Measurements from ENCODE around the gene PPFIBP2.

Gene PPFIBP2

GRCh38 chr11:7528514-7529049 is 14.8 kb downstream of the PPFIBP2 start:
- Histone ChIP-seq H2AFZ (ENCODE audit: low read length) (no peak overlapping the region), H3K9me2 (replicated peaks; ENCODE audit: insufficient read depth, low read length) (no peaks in the 10 kb centered on the region), H4K20me1 (ENCODE audit: insufficient read depth, low read length) (no peaks in the 10 kb centered on the region), H3K4me3 (ENCODE audit: low read length) (no peak overlapping the region), H3K9me3 (replicated peaks; ENCODE audit: insufficient read depth, low read length) (no peaks in the 10 kb centered on the region), H3K4me1 (ENCODE audit: low read length) (peaks cover 19% of the 10 kb centered on the region), H3K9ac (ENCODE audit: low read length) (no peak overlapping the region), H3K27ac (ENCODE audit: low read length) (no peak overlapping the region), H3F3A (ENCODE audit: insufficient read depth, low read length) (peaks cover 2% of the 10 kb centered on the region; the same call in 1 of the 2 replicates), H3K36me3 (replicated peaks; ENCODE audit: insufficient read depth, low read length) (no peaks in the 10 kb centered on the region), H3K4me2 (ENCODE audit: low read depth, low read length) (no peak overlapping the region), H3K79me2 (ENCODE audit: low read length) (0 out of 2 replicates have a peak, but pooled peaks cover 12% of the 10 kb centered on the region), H3K27me3 (replicated peaks; ENCODE audit: insufficient read depth, low read length) (no peaks in the 10 kb centered on the region)
- TF ChIP-seq EZH2phosphoT487 (IDR thresholded peaks at IDR 0.05; ENCODE audit: low read length) (no peak), EZH2 (optimal IDR thresholded peaks at IDR 0.05; ENCODE audit: low read depth, low read length) (no peak)
- TF ChIP-seq, protein P1, sequence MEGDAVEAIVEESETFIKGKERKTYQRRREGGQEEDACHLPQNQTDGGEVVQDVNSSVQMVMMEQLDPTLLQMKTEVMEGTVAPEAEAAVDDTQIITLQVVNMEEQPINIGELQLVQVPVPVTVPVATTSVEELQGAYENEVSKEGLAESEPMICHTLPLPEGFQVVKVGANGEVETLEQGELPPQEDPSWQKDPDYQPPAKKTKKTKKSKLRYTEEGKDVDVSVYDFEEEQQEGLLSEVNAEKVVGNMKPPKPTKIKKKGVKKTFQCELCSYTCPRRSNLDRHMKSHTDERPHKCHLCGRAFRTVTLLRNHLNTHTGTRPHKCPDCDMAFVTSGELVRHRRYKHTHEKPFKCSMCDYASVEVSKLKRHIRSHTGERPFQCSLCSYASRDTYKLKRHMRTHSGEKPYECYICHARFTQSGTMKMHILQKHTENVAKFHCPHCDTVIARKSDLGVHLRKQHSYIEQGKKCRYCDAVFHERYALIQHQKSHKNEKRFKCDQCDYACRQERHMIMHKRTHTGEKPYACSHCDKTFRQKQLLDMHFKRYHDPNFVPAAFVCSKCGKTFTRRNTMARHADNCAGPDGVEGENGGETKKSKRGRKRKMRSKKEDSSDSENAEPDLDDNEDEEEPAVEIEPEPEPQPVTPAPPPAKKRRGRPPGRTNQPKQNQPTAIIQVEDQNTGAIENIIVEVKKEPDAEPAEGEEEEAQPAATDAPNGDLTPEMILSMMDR (IDR thresholded peaks at IDR 0.05; ENCODE audit: low read length), result no peak
- DNase-seq, result no peak

- no peaks in the 10 kb centered on the region for H4K20me1 ChIP-seq (ENCODE audit: insufficient read depth, low read length)
- DNase-seq, result no peak
- no peak overlapping the region for H2AFZ ChIP-seq (ENCODE audit: low read length)
- H3K4me1 ChIP-seq (ENCODE audit: low read length), result peaks cover 35% of the 10 kb centered on the region
- H3K9me3 ChIP-seq (replicated peaks; ENCODE audit: insufficient read depth, low read length), result no peaks in the 10 kb centered on the region
- no peak for TF ChIP-seq EZH2 (optimal IDR thresholded peaks at IDR 0.05; ENCODE audit: low read depth, low read length)
- TF ChIP-seq, protein P1 (IDR thresholded peaks at IDR 0.05; ENCODE audit: low read length), result no peak
- no peak for TF ChIP-seq EZH2phosphoT487 (IDR thresholded peaks at IDR 0.05; ENCODE audit: low read length)
- no peak overlapping the region for H3K9ac ChIP-seq (ENCODE audit: low read length)
- H3K9me2 ChIP-seq (replicated peaks; ENCODE audit: insufficient read depth, low read length), result no peaks in the 10 kb centered on the region
- H3F3A ChIP-seq (ENCODE audit: insufficient read depth, low read length), result peaks cover 11% of the 10 kb centered on the region
- H3K4me2 ChIP-seq (ENCODE audit: low read depth, low read length), result no peak overlapping the region
- H3K27me3 ChIP-seq (replicated peaks; ENCODE audit: insufficient read depth, low read length), result no peaks in the 10 kb centered on the region
- 0 out of 2 replicates have a peak, but pooled peaks cover 7% of the 10 kb centered on the region for H3K79me2 ChIP-seq (ENCODE audit: low read length)
- no peak overlapping the region for H3K27ac ChIP-seq (ENCODE audit: low read length)
- H3K36me3 ChIP-seq (replicated peaks; ENCODE audit: insufficient read depth, low read length), result no peaks in the 10 kb centered on the region
- H3K4me3 ChIP-seq (ENCODE audit: low read length), result no peak overlapping the region
Observed at GRCh38 chr11:7530013-7530640, 16.3 kb downstream of the PPFIBP2 start.

DNA sequence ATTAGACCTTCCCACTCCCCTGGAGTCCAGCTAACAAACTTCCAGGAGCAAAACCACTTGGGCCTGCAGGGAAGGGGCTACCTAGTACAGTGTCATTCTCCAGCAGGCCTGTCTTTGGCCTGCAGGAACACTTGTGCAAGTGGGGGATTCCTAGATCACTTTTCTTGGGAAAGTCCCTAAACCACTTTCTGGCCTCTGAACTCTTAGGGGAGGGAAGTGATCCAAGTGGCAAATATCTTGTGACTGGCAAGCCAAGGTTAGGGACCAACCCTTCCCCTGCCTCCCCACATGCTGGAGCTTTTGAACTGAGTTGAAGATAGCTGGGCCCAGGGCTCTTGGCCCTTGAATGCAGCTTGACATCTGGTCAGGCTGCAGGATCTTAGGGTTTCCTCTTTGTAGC is 17.2 kb downstream of the PPFIBP2 start:
- no peak overlapping the region for H3K9ac ChIP-seq (ENCODE audit: low read length)
- DNase-seq, result no peak
- peaks cover 37% of the 10 kb centered on the region for H3K4me1 ChIP-seq (ENCODE audit: low read length)
- no peak overlapping the region for H3K4me2 ChIP-seq (ENCODE audit: low read depth, low read length)
- no peaks in the 10 kb centered on the region for H3K9me3 ChIP-seq (replicated peaks; ENCODE audit: insufficient read depth, low read length)
- H3K9me2 ChIP-seq (replicated peaks; ENCODE audit: insufficient read depth, low read length), result no peaks in the 10 kb centered on the region
- H3K4me3 ChIP-seq (ENCODE audit: low read length), result no peak overlapping the region
- peaks cover 11% of the 10 kb centered on the region for H3F3A ChIP-seq (ENCODE audit: insufficient read depth, low read length)
- TF ChIP-seq EZH2phosphoT487 (IDR thresholded peaks at IDR 0.05; ENCODE audit: low read length), result no peak
- no peak overlapping the region for H2AFZ ChIP-seq (ENCODE audit: low read length)
- no peak overlapping the region for H3K27ac ChIP-seq (ENCODE audit: low read length)
- 0 out of 2 replicates have a peak, but pooled peaks cover 3% of the 10 kb centered on the region for H3K79me2 ChIP-seq (ENCODE audit: low read length)
- H3K36me3 ChIP-seq (replicated peaks; ENCODE audit: insufficient read depth, low read length), result no peaks in the 10 kb centered on the region
- no peaks in the 10 kb centered on the region for H3K27me3 ChIP-seq (replicated peaks; ENCODE audit: insufficient read depth, low read length)
- H4K20me1 ChIP-seq (ENCODE audit: insufficient read depth, low read length), result no peaks in the 10 kb centered on the region
